Mesothelial cell of epicardium (in vitro differentiated cells): ENCODE measurements around the gene IGSF3. TPM values are rescaled to one million over a fixed set of nuclear protein-coding genes. Genes with fewer than 3 reads are reported as not detected.

Experiments used
- DNase-seq, 2 experiments: peaks; one replicate each; pipeline ENCODE4 v3.0.0; 2021; ENCODE audit warnings: low spot score in 2 of 2; ENCODE audit not compliant: unreplicated experiment in 2 of 2
- H3K27ac Mint-ChIP-seq: 2 replicates; pipeline ENCODE4 v1.8.0; 2021; ENCODE audit warnings: mixed read lengths
- H3K27me3 Mint-ChIP-seq: 2 replicates; pipeline ENCODE4 v1.8.0; 2021; ENCODE audit warnings: low read depth, mixed read lengths
- H3K36me3 Mint-ChIP-seq: 2 replicates; pipeline ENCODE4 v1.8.0; 2021; ENCODE audit warnings: mixed read lengths
- H3K4me1 Mint-ChIP-seq: 2 replicates; pipeline ENCODE4 v1.8.0; 2021; ENCODE audit warnings: mixed read lengths
- H3K4me3 Mint-ChIP-seq: 2 replicates; pipeline ENCODE4 v1.8.0; 2021; ENCODE audit warnings: mild to moderate bottlenecking, moderate library complexity, mixed read lengths
- H3K9me3 Mint-ChIP-seq: 2 replicates; pipeline ENCODE4 v1.8.0; 2021; ENCODE audit warnings: mixed read lengths
- CTCF ChIP-seq: fragments of 200-600 bp; sonication (generic); IDR thresholded peaks from one replicate; pipeline ENCODE4 v1.5.0; 2021; ENCODE audit warnings: antibody characterized with exemption; ENCODE audit not compliant: unreplicated experiment
- total RNA-seq: library from RNA; stranded (reverse); gene quantifications from 3 replicates; pipeline ENCODE4 v1.2.1, GENCODE V29; 2021

Gene IGSF3
- total RNA-seq, 1 donor from 2014 or later, result 59.2 TPM

GRCh38 chr1:116537040-116537831 is 130.3 kb downstream of the IGSF3 start:
- peaks cover 24% of the 10 kb centered on the region for H3K36me3 Mint-ChIP-seq
- H3K4me1 Mint-ChIP-seq, result no peaks in the 10 kb centered on the region
- peaks cover 8% of the 10 kb centered on the region for H3K9me3 Mint-ChIP-seq
- TF ChIP-seq CTCF, result no peak
- no peak for DNase-seq
- no peak overlapping the region for H3K27ac Mint-ChIP-seq
- H3K27me3 Mint-ChIP-seq, result no peaks in the 10 kb centered on the region
- H3K4me3 Mint-ChIP-seq, result no peak overlapping the region

DNA sequence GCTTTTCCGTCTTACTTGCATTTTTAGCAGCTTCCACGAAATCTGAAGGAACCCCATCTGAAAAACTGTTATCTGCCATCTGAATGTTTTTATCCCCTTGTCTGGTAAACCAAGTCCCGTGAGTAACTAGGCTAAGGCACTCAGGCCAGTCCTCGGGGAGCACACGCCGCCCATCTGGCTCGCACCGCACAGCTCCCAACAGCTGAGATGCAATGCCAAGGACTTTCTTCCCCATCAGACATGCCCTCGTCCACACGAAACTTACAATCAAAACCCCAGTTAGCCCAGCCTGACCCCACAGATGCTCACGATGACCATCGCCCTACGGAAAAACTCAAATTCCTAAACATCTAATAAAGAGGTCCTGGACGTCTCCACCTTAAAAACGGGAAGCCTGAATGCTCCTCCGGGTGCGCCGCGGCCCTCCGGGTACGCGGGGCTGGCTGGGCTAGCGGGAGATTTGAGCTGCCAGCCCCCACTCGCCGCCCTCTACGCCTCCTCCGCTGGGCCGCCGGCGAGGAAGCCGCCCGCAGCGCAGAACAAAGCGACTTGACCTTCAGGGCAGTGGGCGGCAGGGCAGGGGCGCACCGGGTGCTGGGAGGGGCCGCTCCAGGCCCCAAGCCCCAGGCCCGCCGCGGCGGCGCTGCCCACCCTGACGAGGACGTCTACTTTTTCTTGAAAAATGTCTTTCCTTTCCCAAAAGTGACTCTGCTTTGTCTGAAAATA is 133.4 kb downstream of the IGSF3 start:
- no peaks in the 10 kb centered on the region for H3K27me3 Mint-ChIP-seq
- no peak for TF ChIP-seq CTCF
- H3K4me1 Mint-ChIP-seq, result no peaks in the 10 kb centered on the region
- H3K9me3 Mint-ChIP-seq, result peaks cover 8% of the 10 kb centered on the region
- no peak for DNase-seq
- no peak overlapping the region for H3K4me3 Mint-ChIP-seq
- no peak overlapping the region for H3K27ac Mint-ChIP-seq
- peaks cover 22% of the 10 kb centered on the region for H3K36me3 Mint-ChIP-seq

- Mint-ChIP-seq H3K27ac (no peak overlapping the region), H3K36me3 (peaks cover 22% of the 10 kb centered on the region), H3K27me3 (no peaks in the 10 kb centered on the region), H3K4me3 (no peak overlapping the region), H3K9me3 (peaks cover 15% of the 10 kb centered on the region), H3K4me1 (no peaks in the 10 kb centered on the region)
- TF ChIP-seq CTCF, result no peak
- DNase-seq, result no peak
These were observed 134.1 kb downstream of the IGSF3 start for GRCh38 chr1:116533429-116533820.

DNA sequence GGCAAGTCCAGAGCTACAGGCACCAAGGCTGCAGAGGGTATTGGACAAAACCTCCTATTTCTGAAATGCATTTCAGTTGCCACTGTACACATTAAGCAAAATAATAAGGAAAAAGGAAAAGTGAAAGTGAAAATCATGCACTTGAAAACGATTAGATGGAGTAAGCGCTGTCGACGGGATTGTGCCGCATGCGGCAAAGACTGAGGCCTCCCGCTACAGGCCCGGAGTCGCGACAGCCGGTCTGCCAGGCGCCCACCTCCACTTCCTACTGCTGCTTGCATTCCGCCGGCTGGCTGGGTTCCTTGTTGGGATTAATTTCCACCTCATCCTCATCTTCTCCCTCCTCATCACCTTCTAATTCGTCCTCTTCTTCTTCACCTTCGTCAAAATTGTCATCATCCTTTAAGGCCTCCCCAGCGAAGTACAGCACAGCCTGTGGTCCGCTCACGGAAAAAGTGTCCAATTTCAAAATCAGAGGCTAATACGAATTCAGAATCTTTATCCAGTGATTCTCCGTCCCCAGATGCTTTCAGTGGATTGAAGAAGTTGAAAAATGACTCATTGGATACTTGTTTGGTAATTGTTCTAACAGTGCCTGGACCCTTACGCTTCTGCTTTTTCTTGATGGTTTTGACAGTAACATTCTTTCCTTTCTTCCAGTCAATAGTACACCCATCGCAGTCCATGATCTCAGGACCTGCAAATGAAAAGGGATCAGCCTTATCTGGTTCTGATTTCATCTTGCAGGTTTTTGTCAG is 134.7 kb downstream of the IGSF3 start:
- no peak for DNase-seq

More for the DNA sequence above, 134.7 kb downstream of the IGSF3 start:
- TF ChIP-seq CTCF, result no peak
- no peaks in the 10 kb centered on the region for H3K27me3 Mint-ChIP-seq
- H3K4me1 Mint-ChIP-seq, result no peaks in the 10 kb centered on the region
- peaks cover 20% of the 10 kb centered on the region for H3K9me3 Mint-ChIP-seq
- no peak overlapping the region for H3K27ac Mint-ChIP-seq
- peaks cover 26% of the 10 kb centered on the region for H3K36me3 Mint-ChIP-seq
- no peak overlapping the region for H3K4me3 Mint-ChIP-seq
